Measurements from ENCODE around the gene ANKRD52. TPM values are rescaled to one million over a fixed set of nuclear protein-coding genes. Genes with fewer than 3 reads are reported as not detected.

The ANKRD52 gene
- total and polyA plus RNA-seq, 10 of the 15 experiments (the other 5 are each of a cell fraction or from before 2014, with no cell fraction given) = 0.90 to 55.3 (median 16.1) TPM

GRCh38 chr12:56224102-56224701 lies 34.0 kb downstream of the ANKRD52 start, which contains the start of gene NABP2 (continued):
- TF ChIP-seq TBL1XR1 (IDR thresholded peaks at IDR 0.05; ENCODE audit: low read depth, low read length) (no peak), SIX5 (IDR thresholded peaks at IDR 0.05; ENCODE audit: low read depth, low read length, severe bottlenecking) (peak; percentile 11), RBBP5 (conservative IDR thresholded peaks at IDR 0.05) (no peak), ZNF207 (IDR thresholded peaks at IDR 0.05; ENCODE audit: borderline replicate concordance) (0 out of 2 replicates have a peak, but pooled peaks have one; percentile 66), MEF2B (IDR thresholded peaks at IDR 0.05; ENCODE audit: partially characterized antibody, poor library complexity, severe bottlenecking) (no peak), ZZZ3 (IDR thresholded peaks at IDR 0.05; ENCODE audit: control insufficient read depth, insufficient read length, low read depth) (no peak), ELK1 (IDR thresholded peaks at IDR 0.05; ENCODE audit: low read depth, low read length) (peak; percentile 69; the same call in 1 of the 2 replicates), RAD21 (IDR thresholded peaks at IDR 0.05; ENCODE audit: insufficient read depth, low read depth, low read length) (peak; percentile 49; the same call in 1 of the 2 replicates), CBFB (IDR thresholded peaks at IDR 0.05; ENCODE audit: low read depth) (peak; percentile 52), MEF2A (IDR thresholded peaks at IDR 0.05; ENCODE audit: insufficient read depth, low read depth, low read length) (0 out of 2 replicates have a peak, but pooled peaks have one; percentile 18), KLF5 (IDR thresholded peaks at IDR 0.05; ENCODE audit: partially characterized antibody) (peak; percentile 73), ATF7 (IDR thresholded peaks at IDR 0.05; ENCODE audit: low read depth) (0 out of 2 replicates have a peak, but pooled peaks have one; percentile 17), SREBF2 (IDR thresholded peaks at IDR 0.05; ENCODE audit: low read length) (no peak), ZNF24 (IDR thresholded peaks at IDR 0.05) (no peak), HDAC6 (IDR thresholded peaks at IDR 0.05; ENCODE audit: unreplicated experiment) (no peak), TCF12 (IDR thresholded peaks at IDR 0.05; ENCODE audit: low read depth, low read length) (0 out of 2 replicates have a peak, but pooled peaks have one; percentile 1)
- TF ChIP-seq, protein P1, sequence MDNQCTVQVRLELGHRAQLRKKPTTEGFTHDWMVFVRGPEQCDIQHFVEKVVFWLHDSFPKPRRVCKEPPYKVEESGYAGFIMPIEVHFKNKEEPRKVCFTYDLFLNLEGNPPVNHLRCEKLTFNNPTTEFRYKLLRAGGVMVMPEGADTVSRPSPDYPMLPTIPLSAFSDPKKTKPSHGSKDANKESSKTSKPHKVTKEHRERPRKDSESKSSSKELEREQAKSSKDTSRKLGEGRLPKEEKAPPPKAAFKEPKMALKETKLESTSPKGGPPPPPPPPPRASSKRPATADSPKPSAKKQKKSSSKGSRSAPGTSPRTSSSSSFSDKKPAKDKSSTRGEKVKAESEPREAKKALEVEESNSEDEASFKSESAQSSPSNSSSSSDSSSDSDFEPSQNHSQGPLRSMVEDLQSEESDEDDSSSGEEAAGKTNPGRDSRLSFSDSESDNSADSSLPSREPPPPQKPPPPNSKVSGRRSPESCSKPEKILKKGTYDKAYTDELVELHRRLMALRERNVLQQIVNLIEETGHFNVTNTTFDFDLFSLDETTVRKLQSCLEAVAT (IDR thresholded peaks at IDR 0.05) = no peak; the same call in 1 of the 2 replicates
- TF ChIP-seq, protein P2, sequence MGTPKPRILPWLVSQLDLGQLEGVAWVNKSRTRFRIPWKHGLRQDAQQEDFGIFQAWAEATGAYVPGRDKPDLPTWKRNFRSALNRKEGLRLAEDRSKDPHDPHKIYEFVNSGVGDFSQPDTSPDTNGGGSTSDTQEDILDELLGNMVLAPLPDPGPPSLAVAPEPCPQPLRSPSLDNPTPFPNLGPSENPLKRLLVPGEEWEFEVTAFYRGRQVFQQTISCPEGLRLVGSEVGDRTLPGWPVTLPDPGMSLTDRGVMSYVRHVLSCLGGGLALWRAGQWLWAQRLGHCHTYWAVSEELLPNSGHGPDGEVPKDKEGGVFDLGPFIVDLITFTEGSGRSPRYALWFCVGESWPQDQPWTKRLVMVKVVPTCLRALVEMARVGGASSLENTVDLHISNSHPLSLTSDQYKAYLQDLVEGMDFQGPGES (IDR thresholded peaks at IDR 0.05) = peak; percentile 79
- TF ChIP-seq, protein P3, sequence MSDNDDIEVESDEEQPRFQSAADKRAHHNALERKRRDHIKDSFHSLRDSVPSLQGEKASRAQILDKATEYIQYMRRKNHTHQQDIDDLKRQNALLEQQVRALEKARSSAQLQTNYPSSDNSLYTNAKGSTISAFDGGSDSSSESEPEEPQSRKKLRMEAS (IDR thresholded peaks at IDR 0.05; ENCODE audit: low read depth, low read length) = no peak; the same call in 1 of the 2 replicates
- TF ChIP-seq, protein P4, sequence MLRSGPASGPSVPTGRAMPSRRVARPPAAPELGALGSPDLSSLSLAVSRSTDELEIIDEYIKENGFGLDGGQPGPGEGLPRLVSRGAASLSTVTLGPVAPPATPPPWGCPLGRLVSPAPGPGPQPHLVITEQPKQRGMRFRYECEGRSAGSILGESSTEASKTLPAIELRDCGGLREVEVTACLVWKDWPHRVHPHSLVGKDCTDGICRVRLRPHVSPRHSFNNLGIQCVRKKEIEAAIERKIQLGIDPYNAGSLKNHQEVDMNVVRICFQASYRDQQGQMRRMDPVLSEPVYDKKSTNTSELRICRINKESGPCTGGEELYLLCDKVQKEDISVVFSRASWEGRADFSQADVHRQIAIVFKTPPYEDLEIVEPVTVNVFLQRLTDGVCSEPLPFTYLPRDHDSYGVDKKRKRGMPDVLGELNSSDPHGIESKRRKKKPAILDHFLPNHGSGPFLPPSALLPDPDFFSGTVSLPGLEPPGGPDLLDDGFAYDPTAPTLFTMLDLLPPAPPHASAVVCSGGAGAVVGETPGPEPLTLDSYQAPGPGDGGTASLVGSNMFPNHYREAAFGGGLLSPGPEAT (IDR thresholded peaks at IDR 0.05; ENCODE audit: low read depth) = peak; percentile 92
- TF ChIP-seq, protein P5, sequence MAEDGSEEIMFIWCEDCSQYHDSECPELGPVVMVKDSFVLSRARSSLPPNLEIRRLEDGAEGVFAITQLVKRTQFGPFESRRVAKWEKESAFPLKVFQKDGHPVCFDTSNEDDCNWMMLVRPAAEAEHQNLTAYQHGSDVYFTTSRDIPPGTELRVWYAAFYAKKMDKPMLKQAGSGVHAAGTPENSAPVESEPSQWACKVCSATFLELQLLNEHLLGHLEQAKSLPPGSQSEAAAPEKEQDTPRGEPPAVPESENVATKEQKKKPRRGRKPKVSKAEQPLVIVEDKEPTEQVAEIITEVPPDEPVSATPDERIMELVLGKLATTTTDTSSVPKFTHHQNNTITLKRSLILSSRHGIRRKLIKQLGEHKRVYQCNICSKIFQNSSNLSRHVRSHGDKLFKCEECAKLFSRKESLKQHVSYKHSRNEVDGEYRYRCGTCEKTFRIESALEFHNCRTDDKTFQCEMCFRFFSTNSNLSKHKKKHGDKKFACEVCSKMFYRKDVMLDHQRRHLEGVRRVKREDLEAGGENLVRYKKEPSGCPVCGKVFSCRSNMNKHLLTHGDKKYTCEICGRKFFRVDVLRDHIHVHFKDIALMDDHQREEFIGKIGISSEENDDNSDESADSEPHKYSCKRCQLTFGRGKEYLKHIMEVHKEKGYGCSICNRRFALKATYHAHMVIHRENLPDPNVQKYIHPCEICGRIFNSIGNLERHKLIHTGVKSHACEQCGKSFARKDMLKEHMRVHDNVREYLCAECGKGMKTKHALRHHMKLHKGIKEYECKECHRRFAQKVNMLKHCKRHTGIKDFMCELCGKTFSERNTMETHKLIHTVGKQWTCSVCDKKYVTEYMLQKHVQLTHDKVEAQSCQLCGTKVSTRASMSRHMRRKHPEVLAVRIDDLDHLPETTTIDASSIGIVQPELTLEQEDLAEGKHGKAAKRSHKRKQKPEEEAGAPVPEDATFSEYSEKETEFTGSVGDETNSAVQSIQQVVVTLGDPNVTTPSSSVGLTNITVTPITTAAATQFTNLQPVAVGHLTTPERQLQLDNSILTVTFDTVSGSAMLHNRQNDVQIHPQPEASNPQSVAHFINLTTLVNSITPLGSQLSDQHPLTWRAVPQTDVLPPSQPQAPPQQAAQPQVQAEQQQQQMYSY (CRISPR knock-in tag; IDR thresholded peaks at IDR 0.05) = no peak

Measured in GM12878 (cell line).